ENCODE measurements around the gene KDM2A.

Gene KDM2A

DNA sequence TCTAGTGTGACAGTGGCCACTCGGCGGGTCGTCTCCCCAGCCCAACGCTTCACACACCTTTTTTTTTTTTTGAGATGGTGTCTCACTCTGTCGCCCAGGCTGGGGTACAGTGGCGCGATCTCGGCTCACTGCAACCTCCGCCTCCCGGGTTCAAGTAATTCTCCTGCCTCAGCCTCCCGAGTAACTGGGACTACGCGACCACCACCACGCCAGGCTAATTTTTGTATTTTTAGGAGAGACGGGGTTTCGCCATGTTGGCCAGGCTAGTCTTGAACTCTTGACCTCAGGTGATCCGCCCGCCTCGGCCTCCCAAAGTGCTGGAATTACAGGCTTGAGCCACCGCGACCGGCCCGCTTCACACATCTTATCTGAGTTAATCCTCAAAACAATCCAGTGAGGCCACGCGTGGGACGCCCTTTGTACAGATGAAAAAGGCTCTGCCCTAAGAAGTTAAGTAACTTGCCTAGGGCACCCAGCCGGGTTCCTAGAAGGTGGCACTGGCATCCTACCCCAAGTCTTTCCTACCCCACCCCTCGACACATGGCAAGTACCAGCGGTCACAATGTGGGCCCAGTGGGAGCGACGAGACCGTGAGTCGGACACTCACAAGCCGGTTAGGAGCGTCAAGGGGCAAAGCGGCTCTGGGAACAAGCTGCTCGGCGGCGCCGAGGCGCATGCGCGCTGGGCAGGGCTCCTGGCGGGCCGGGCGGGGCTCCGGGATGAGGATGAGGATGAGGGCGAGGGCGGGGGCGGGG, 142.0 kb downstream of the KDM2A start:
- DNase-seq = peak; percentile 54

DNA sequence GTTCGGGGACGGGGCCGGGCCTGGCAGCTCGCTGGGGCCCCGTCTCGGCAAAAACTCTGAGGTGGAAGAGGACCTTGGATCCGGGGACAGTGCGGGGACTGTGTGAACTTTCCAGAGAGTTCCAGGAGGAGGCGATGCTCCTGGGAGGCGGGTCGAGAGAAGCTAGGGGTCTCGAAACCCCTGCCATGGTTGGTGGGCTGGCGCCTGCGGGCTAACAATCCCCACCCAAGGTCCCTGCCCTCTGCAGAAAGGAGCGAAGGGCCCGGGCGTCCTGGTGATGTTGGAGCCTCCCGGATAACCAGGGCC, 142.5 kb downstream of the KDM2A start:
- no peak for DNase-seq

DNA sequence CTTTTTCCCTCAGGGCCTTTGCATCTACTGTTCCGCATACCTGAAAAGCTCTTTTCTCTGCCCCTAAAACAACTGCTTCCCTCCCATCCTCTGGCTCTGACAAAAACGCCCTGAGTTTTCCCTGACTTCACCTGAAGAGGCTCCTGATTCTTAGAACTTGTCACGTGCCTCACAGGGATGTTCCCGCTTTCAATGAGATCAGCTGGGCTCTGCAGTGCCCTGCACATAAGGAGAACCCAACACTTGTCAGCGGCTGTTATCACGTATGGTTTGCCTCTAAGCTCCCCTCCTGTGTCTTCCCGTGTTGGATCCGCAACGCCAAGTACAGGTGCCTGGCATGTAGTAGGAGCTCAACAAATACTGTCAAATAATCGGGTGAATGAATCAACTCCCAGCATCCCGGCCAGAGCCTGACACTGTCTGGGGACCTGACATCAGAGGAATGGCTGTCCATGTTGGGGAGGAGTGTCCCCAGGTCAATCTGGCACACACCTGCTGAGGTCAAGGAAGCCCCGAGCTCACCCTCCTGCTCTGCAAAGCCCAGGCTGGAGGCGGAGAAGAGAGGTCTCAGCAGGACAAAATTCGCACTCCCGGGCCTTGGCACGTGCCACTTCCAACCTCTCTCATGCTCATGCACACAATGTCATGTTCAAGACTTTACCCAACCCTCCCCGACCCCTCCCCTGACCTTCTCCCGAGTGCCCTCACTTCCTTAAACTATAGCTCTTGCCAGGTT, 143.1 kb downstream of the KDM2A start:
- no peak for DNase-seq

DNA sequence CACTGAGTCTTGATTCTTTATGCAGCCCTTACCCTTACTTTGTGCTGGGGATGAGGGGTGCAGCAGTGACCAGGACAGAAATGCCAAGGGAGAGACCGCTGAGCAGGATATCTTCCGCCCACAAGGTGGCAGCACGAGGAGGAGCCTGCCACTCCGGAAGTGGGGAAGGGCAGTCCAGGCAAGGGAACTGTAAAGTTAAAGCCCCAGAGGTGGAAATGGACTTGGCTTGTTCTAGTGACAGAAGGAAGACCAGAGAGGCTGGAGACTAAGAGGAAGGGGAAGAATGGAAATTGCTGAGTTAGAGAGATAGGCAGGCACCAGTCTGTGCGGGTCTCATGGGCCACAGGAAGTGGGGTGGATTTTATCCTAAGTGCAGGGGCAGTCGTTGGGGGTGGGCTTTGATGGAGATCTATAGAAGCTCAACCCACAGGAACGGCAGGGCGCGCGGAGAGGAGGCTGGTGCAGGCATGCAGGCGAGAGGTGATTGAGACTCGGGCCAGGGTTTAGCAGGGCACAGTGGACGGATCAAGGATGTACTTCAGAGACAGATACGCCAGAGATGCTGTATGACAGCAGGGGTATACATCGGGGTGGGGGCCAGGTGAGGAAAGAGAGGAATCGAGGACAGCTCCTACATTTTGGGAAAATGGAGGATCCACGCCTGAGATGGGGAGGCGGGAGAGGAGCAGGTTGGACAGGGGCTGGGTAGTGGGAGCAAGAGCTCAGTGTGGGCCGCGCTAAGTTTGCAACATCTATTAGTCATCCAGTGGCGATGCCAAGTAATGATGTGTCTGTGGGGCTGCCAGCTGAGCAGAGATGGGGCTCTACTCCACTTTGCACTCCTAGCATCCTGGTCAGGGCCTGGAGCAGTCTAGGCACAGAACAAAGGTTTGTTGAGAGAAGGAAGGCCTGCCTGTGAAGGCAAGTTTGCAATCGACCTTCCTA, 143.9 kb downstream of the KDM2A start:
- peak; percentile 63 for DNase-seq

DNA sequence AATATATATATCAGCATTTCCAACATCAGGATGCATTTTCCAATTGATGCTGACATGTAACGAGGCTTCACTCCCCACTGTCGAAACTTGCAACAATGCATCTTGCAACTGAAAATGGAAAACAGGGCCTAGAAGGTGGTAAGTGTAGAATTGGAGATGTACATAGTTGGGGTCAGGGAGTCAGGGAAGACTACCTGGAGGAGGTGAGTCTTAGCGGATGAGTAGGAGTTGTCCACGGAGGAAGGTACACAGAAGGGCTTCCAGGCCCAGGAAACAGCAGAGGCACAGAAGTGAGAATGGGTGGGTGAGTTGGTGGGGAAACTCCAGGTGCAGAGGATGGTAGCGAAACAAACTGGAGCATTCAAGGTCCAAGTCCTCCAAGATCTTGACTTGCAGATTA, 145.2 kb downstream of the KDM2A start:
- no peak for DNase-seq

DNA sequence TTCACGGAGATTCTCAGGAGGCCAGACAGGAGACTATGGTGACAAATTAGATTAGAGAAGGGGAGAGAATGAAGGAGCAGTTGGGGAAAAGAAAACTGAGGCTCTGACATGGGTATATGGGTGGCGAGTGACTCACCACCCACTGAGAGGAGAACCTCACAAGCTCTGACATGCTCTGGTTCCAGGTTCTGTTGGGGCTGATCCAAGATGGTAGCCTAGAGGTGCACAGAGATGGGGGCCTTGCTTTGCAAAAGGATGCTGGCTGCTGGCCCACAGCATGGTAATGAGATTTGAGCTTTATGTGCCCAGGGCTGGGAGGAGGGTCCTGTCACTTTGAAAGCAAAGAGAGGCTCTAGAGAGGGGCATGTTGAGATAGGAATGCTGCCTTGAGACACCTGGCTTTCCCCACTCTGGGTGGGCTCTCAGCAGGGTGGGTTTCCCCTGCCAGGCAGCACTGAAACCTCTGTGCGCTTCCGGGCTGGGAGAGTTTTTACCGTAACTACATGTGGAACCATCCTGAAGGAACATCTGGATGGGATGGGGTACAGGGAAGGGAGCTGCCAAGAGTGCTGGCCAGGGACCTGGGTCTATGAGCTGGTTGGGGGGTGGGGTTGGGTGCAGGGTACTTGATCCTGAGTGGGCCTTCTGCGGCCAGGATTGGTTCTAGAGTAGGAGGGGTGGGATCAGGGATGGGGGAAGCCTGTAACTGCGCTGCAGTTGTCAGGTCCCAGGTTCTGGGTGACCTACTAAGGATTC, 146.0 kb downstream of the KDM2A start:
- DNase-seq = no peak

DNA sequence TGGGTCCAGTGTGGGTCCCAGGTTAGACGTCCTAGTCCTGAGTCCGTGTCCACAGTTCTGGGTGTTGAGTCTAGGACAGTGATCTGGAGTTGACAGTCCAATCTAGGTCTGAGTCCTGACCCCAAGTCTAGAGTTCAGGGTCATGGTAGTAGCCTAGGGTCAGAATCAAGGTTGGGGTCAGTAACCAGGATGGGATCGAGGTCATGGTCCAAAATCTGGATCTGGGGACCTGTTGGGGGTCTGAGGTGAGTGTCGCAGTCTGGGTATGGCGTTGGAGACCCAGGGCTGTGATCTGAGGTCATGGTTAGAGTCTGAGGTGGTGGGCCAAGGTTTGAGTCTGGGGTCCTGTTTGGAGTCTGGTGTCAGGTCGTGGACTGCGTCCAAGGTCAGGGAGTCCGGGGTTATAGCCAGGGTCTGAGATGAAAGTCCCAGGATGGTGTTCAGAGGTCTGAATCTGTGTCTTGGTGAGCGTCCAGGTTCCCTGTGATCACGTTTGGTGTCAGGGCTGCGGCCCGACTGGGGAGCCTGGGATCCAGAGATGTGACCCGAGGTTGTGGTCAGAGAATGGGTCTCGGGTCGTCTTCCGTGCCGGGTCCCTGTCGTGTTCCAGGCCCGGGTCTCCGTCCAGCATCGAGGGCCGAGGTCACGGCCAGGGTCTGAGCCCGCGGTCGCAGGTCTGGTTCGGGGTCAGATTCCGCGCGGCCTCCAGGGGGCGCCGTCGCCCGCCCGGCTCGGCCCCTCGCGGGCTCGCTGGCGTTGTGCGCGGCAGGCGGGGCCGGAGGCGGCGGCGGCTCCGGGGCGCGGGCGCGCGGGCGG, 146.8 kb downstream of the KDM2A start:
- DNase-seq = peak; percentile 78

DNA sequence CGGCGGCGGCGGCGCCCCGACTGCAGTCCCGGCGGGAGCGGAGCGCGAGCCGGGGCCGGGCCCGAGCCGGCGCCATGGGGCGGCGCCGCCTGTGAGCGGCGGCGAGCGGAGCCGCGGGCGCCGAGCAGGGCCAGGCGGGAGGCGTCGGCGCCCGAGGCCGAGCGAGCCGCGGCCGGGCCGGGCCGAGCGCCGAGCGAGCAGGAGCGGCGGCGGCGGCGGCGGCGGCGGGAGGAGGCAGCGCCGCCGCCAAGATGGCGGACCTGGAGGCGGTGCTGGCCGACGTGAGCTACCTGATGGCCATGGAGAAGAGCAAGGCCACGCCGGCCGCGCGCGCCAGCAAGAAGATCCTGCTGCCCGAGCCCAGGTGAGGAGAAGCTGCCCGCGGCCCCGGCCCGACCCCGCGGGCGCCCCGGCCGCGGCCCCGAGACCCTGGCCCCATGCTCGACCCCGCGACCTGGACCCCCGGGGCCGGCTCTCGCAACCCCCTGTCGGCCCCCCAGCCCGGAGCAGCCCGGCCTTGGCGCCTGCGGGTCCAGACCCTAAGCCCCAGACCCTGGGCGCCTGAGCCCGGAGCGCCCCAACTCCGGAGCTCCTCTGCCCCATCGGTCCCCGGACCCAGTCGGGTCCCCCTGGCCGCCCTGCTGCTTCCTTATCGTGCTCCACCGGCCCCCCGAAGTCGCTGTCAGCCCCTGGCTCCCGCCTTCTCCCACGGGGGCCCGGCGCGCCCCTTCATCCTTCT, 147.6 kb downstream of the KDM2A start, which contains the start of gene GRK2:
GRK2 (plus strand) TSS at position 25 of the 739 bp plus-strand sequence; CDS start at position 252, 227 bp downstream.
- peak; percentile 39 for DNase-seq

DNA sequence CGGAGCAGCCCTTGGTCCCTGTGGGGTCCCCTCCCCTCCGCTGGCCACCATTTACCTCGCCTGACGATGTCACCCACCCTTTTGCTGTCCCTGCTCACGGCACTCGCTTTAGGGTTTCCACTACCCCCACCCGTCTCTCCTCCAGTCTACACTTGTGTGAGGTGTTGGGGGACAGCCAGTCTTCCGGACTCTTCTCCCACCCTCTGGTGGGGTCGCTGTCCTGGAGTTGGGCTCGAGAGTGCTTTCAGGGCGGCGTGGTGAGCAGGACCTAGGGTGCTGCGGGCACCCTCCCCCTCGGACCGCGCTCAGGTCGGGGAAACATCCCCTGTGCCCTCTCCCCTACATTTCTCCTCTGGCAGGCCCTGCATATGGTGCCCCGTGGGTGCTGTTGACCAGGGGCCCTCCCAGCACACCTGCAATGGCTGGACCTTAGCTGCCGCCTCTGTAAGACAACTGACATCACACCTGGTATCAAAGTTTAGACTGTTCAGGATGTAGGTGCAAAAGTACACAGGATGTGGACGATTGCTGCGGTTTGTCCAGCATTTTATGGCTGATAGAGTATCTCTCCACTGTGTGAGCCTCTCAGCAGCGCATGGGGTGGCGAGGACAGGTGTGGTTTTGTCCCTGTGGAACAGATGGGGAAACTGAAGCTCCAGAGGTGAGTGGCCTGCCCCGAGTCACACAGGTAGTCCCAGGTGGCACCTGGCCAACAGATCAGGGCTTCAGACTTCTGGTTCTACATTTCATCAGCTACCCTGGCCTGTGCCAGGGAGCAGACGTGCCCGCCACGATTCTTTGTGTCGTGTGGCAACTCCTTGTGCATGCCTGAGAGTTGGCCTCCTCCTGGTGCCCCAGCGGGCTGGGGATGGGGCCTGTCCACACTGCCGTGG, 148.4 kb downstream of the KDM2A start:
- peak; percentile 43 for DNase-seq

DNA sequence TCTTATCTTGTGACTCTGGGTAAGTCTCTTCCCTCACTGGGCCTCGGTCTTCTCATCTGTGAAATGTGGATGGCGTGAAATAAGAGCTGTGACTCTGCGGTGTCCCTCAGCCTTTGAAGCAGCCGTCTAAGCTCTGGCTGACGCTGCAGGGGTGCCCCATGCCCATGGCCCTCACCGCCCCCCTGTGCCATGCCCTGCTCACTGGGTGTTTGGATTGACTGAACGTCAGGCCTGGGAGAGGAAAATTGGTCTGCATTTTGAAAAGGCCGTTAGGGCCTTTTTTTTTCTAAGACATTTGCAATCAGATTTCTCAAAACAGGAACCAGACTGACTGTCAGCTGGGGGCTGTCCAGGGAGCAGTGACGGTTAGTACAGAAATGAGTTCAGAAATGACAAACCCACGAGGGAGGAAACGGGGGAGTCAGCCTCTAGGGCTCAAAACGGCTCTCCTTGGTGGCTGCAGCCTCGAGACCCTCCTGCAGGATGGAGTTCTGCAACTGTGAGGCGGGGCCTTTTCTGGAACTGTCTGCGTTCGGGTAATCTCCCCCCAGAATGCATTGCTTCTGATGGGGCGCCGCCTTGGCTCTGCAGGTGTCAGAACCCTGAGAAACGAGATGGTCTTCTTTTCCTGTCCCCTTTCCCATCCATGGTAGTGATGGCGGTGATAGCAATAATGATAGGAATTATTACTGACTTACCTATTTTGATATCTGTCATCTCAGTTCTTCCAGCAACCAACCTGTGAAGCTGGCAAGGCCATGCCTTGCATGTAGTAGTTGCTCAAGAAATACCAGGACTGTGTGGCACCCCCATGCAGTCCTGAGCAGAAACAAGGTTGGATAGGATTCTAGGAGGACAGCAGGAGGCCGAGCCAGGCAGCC, 149.3 kb downstream of the KDM2A start:
- no peak for DNase-seq

DNA sequence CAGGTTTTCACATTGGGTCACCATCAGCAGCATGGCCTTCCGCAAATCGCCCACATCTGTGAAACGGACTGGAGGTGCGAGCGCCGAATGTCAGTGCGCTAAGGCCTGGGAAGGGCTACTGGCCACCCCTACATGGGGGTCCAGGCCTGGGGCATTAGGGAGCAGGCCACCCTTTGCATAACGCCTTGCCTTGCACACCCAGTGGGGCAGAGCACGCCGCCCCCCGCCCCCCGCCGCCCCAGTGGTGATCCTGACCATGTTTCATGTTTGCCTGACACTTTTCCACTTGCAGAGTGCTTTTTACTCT, 149.9 kb downstream of the KDM2A start:
- no peak for DNase-seq

DNA sequence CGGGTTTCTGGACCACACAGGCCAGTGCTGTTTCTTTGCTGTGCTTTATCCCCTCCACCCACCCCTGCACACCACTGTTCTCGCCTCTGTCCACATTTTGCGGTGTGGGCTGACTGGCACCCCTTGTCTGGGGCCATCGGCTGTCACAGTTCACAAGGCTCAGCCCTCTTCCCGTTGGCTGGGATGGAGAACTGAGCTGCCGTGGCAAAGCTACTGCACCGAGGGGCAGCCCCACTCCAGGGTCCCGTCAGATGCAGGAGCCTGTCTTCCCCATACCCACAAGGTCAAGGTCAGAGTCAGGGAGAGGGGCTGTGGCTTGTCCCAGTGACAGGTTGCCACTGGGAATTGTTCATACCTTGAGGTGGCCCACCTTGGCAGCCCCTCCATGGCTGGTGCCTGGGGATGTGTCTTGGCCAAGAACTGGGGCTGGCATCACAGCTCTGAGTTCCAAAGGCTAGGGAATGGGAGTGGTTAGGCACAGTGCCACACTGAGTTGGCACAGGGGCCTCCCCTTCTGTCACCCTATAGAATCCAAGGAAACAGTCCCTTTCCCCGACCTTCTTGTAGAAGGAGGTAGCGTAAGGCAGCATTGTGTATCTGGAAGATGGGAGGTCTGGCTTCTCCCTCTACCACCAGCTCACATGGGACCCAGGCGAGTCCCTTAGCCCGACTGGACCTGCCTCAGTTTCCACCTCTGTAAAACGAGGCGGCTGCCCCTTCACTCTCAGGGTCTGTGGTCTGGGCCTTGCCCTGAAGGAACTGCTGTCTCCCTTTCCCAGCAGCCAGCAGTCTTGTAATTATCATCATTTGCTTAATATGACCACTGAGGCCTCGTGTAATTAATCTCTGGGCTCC, 150.6 kb downstream of the KDM2A start:
- no peak for DNase-seq

DNA sequence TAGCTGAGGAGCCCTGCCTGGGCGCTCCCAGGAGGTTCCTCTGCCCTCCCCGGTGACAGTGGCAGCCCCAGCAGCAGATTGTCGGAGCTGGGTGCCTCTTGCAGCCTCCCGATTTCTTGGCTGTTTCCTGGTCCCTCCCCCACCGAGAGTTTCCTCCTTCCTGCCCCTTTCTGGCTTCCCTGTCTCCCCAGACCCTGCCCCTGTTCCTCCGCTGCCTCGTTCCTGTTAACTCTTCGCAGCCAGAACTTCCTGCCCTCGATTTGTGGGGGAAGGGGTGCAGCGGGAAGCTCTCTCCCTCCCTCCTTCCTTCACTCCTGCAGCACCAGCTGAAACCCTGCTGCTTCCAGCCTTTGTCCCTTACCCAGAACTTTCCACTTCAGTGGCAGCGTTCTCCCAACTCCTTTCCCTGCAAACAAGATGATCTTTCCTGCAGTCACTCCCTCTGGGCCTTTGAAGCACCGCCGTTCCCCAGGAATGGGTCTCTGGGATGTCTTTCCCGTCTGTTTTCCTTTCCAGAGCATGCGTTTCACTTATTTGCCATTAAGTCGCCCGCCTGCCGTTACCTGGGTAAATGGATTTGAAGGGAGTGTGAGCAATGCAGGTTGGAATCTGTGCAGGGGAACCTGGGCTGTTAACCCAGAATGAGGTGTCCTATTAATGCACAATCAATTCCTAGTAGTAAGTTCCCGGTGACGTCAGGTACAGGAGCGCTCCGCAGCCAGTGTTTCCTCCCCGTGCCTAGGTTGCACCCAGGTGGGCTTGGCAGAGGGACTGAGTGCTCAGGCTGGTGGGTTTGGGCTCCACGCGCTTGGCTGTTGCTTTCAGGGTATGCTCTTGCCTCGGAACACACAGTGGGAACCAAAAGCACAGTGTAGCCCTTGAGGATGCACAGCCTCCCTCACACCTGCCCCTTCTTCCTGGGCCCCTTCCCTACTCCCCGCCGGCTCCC, 151.5 kb downstream of the KDM2A start:
- peak; percentile 61 for DNase-seq

DNA sequence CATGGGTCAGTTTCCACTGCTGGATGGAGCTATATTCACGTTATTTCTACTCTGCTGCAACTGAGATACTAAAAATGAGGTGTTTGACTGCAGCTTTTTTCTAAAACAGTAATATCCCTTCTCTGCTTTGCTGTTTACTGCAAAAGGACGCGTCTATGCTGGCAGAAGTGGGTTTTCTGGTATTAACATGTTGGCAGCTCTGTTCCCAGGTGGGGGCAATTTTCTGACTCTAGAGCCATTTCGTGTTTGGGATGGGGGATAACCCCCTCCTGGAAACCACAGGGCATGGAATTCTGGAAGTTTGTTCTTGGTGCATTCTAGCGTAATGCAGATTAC, 152.1 kb downstream of the KDM2A start:
- DNase-seq = no peak

DNA sequence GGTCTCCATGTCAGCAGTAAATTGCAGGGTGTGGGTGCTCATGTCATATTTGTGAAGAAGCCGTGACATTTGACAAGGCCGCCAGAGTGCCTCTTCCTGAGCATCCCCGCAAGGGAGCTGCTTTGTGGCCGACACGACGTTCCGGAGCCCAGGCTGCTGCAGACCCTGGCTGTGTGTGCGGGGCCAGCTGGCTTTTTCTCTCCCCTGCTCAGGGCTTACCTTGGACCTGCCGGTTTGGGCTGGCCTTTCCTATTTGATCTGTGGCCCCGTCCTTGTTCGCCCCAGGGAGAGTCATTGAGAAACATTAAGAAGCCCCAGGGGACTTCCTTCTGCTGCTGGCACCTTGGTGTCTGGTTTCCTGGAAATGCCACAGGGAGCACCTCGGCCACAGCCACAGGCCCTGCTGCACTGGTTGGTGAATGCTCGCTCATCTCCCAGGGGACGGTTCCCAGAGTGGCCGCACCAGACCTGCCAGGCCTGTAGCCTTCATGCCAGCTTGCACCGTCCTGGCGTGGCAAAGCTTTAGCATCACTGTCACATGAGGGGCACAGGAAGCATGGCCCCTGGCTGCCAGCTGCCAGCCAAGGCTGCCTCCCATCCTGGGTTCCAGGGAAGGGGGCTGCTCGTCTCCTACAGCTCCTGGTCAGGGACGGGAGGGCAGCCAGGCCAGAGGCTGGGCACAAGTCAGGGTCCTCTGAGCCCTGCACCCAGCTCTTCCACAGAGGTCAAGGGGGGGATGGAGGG, 152.7 kb downstream of the KDM2A start:
- DNase-seq = no peak

Measured in right kidney (tissue), 1 donor.